ENCODE data around the gene PSMB8.

GRCh38 chr6:32883789-32884188 lies 39.9 kb upstream of the PSMB8 start:
- TF ChIP-seq CTCF (IDR thresholded peaks at IDR 0.05; ENCODE audit: insufficient read depth, low read length) (no peak), SPI1 (IDR thresholded peaks at IDR 0.05; ENCODE audit: borderline replicate concordance, low read depth) (no peak), GABPA (IDR thresholded peaks at IDR 0.05; ENCODE audit: low read depth) (no peak), POLR2AphosphoS5 (IDR thresholded peaks at IDR 0.05; ENCODE audit: low read depth) (no peak), REST (IDR thresholded peaks at IDR 0.05; ENCODE audit: insufficient replicate concordance, low read depth) (no peak)

All from HL-60 (cell line).